ENCODE results near the gene ADIPOR1.
"Not testable (repeated sequence)": the region's sequence is repeated elsewhere in the genome, so short reads cannot be mapped to it uniquely, and the experiment has no call there.

Gene ADIPOR1

GRCh38 chr1:202987255-202987654 lies 29.1 kb upstream of the ADIPOR1 start:
- H3K27me3 ChIP-seq (ENCODE audit: insufficient read depth, poor library complexity, severe bottlenecking): no peaks in the 10 kb centered on the region
- DNase-seq (ENCODE audit: low read depth in 1 of 2, low spot score in 1 of 2): no peak
- TF ChIP-seq SPI1 (IDR thresholded peaks at IDR 0.05; ENCODE audit: borderline replicate concordance, low read depth) (no peak), GABPA (IDR thresholded peaks at IDR 0.05; ENCODE audit: low read depth) (no peak), POLR2AphosphoS5 (IDR thresholded peaks at IDR 0.05; ENCODE audit: low read depth) (no peak)
- TF ChIP-seq, protein P1, sequence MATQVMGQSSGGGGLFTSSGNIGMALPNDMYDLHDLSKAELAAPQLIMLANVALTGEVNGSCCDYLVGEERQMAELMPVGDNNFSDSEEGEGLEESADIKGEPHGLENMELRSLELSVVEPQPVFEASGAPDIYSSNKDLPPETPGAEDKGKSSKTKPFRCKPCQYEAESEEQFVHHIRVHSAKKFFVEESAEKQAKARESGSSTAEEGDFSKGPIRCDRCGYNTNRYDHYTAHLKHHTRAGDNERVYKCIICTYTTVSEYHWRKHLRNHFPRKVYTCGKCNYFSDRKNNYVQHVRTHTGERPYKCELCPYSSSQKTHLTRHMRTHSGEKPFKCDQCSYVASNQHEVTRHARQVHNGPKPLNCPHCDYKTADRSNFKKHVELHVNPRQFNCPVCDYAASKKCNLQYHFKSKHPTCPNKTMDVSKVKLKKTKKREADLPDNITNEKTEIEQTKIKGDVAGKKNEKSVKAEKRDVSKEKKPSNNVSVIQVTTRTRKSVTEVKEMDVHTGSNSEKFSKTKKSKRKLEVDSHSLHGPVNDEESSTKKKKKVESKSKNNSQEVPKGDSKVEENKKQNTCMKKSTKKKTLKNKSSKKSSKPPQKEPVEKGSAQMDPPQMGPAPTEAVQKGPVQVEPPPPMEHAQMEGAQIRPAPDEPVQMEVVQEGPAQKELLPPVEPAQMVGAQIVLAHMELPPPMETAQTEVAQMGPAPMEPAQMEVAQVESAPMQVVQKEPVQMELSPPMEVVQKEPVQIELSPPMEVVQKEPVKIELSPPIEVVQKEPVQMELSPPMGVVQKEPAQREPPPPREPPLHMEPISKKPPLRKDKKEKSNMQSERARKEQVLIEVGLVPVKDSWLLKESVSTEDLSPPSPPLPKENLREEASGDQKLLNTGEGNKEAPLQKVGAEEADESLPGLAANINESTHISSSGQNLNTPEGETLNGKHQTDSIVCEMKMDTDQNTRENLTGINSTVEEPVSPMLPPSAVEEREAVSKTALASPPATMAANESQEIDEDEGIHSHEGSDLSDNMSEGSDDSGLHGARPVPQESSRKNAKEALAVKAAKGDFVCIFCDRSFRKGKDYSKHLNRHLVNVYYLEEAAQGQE (IDR thresholded peaks at IDR 0.05; ENCODE audit: insufficient replicate concordance, low read depth): no peak
- TF ChIP-seq, protein P2, sequence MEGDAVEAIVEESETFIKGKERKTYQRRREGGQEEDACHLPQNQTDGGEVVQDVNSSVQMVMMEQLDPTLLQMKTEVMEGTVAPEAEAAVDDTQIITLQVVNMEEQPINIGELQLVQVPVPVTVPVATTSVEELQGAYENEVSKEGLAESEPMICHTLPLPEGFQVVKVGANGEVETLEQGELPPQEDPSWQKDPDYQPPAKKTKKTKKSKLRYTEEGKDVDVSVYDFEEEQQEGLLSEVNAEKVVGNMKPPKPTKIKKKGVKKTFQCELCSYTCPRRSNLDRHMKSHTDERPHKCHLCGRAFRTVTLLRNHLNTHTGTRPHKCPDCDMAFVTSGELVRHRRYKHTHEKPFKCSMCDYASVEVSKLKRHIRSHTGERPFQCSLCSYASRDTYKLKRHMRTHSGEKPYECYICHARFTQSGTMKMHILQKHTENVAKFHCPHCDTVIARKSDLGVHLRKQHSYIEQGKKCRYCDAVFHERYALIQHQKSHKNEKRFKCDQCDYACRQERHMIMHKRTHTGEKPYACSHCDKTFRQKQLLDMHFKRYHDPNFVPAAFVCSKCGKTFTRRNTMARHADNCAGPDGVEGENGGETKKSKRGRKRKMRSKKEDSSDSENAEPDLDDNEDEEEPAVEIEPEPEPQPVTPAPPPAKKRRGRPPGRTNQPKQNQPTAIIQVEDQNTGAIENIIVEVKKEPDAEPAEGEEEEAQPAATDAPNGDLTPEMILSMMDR (IDR thresholded peaks at IDR 0.05; ENCODE audit: insufficient read depth, low read length): no peak
- H3K27ac ChIP-seq (replicated peaks): no peak overlapping the region
- H3K4me3 ChIP-seq (replicated peaks; ENCODE audit: insufficient read depth, low read length): no peak overlapping the region

GRCh38 chr1:202986120-202986519 lies 28.0 kb upstream of the ADIPOR1 start:
- H3K27me3 ChIP-seq (ENCODE audit: insufficient read depth, poor library complexity, severe bottlenecking): not testable (repeated sequence)

GRCh38 chr1:202982715-202983430 lies 24.8 kb upstream of the ADIPOR1 start:
- peak overlapping the region; percentile 38 for H3K27ac ChIP-seq (replicated peaks)
- TF ChIP-seq SPI1 (IDR thresholded peaks at IDR 0.05; ENCODE audit: borderline replicate concordance, low read depth) (peak; percentile 43; the same call in 1 of the 2 replicates), GABPA (IDR thresholded peaks at IDR 0.05; ENCODE audit: low read depth) (no peak)
- no peak overlapping the region for H3K4me3 ChIP-seq (replicated peaks; ENCODE audit: insufficient read depth, low read length)
- no peaks in the 10 kb centered on the region for H3K27me3 ChIP-seq (ENCODE audit: insufficient read depth, poor library complexity, severe bottlenecking)
- DNase-seq (ENCODE audit: low read depth in 1 of 2, low spot score in 1 of 2): peak in 1 of 2 experiments; percentile 75

More at GRCh38 chr1:202986120-202986519, 28.0 kb upstream of the ADIPOR1 start:
- not testable (repeated sequence) for H3K27ac ChIP-seq (replicated peaks); H3K4me3 ChIP-seq (replicated peaks; ENCODE audit: insufficient read depth, low read length)
- DNase-seq (ENCODE audit: low read depth in 1 of 2, low spot score in 1 of 2): peak in 1 of 2 experiments; percentile 60

DNA sequence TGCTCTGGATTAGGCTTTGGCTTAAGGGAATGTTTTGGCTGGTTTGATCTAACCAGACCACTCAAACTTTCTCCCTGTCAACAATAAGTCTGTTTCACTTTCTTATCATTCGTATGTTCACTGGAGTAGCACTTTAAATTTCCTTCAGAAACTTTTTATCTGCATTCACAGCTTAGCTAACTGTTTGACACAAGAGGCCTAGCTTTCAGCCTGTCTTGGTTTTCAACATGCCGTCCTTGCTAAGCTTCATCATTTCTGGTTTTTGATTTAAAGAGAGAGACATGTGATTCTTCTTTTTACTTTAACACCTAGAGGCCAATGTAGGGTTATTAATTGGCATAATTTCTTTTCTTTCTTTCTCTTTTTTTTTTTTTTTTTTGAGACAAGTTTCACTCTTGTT lies 23.8 kb upstream of the ADIPOR1 start:
- DNase-seq (ENCODE audit: low read depth in 1 of 2, low spot score in 1 of 2): no peak
- TF ChIP-seq SPI1 (IDR thresholded peaks at IDR 0.05; ENCODE audit: borderline replicate concordance, low read depth) (no peak), GABPA (IDR thresholded peaks at IDR 0.05; ENCODE audit: low read depth) (no peak), POLR2AphosphoS5 (IDR thresholded peaks at IDR 0.05; ENCODE audit: low read depth) (no peak)
- TF ChIP-seq, protein P1 (IDR thresholded peaks at IDR 0.05; ENCODE audit: insufficient replicate concordance, low read depth): no peak
- TF ChIP-seq, protein P2 (IDR thresholded peaks at IDR 0.05; ENCODE audit: insufficient read depth, low read length): no peak
- Histone ChIP-seq H3K27ac (replicated peaks) (no peak overlapping the region), H3K4me3 (replicated peaks; ENCODE audit: insufficient read depth, low read length) (no peak overlapping the region), H3K27me3 (ENCODE audit: insufficient read depth, poor library complexity, severe bottlenecking) (no peaks in the 10 kb centered on the region)

DNA sequence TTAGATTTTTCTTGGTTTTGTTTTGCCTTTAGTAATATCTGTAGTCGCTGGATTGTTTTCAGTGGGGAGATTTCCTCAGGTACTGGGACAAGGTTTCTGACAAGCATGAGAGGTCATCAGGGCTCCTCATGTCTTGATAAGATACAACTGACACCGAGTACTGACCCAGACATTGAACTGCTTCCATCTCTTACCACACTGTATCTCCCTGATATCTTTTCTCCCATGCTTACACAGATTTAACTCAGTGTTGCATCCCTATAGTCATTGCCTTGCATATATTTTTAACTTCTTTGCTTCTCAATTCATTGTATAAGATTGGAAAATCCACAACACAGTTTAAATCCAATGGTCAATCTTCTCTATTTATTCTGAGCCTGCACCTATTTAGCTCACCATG lies 21.3 kb upstream of the ADIPOR1 start:
- no peaks in the 10 kb centered on the region for H3K27me3 ChIP-seq (ENCODE audit: insufficient read depth, poor library complexity, severe bottlenecking)
- TF ChIP-seq POLR2AphosphoS5 (IDR thresholded peaks at IDR 0.05; ENCODE audit: low read depth) (no peak), SPI1 (IDR thresholded peaks at IDR 0.05; ENCODE audit: borderline replicate concordance, low read depth) (no peak), GABPA (IDR thresholded peaks at IDR 0.05; ENCODE audit: low read depth) (no peak)
- TF ChIP-seq, protein P2 (IDR thresholded peaks at IDR 0.05; ENCODE audit: insufficient read depth, low read length): no peak
- TF ChIP-seq, protein P1 (IDR thresholded peaks at IDR 0.05; ENCODE audit: insufficient replicate concordance, low read depth): no peak
- no peak for DNase-seq (ENCODE audit: low read depth in 1 of 2, low spot score in 1 of 2)
- no peak overlapping the region for H3K27ac ChIP-seq (replicated peaks)
- no peak overlapping the region for H3K4me3 ChIP-seq (replicated peaks; ENCODE audit: insufficient read depth, low read length)
